ENCODE measurements around the gene PCSK7. TPM values are rescaled to one million over a fixed set of nuclear protein-coding genes. Genes with fewer than 3 reads are reported as not detected.
"Not testable (repeated sequence)": the region's sequence is repeated elsewhere in the genome, so short reads cannot be mapped to it uniquely, and the experiment has no call there.

PCSK7 gene
- total RNA-seq, 1 experiment from 2014 or later = 30.0 TPM

- ChIA-PET RAD21 (ENCODE audit: low non-redundant PET in 1 of 2, low total read pairs in 2 of 2, uncharacterized antibody in 2 of 2, unreplicated experiment in 2 of 2) (no interaction called here), CTCF (no interaction called here), POLR2A (no interaction called here)
- ATAC-seq (no peak), DNase-seq (ENCODE audit: low read depth, low spot score) (no peak)
- H3K9me3 ChIP-seq (ENCODE audit: control insufficient read depth in 1 of 2, insufficient read depth in 1 of 2, low read depth in 1 of 2, low read length in 2 of 2) = no peaks in the 10 kb centered on the region
- H3K4me1 ChIP-seq (ENCODE audit: control insufficient read depth in 1 of 2, insufficient read depth in 2 of 2, low read length in 2 of 2) = peaks cover 16 to 23% of the 10 kb centered on the region in 2 experiments
- BruUV-seq (replicated peaks) = no TSS peak
- H3K36me3 ChIP-seq (ENCODE audit: control insufficient read depth in 1 of 2, insufficient read depth in 2 of 2, low read length in 2 of 2) = peaks cover 0 to 3% of the 10 kb centered on the region in 2 experiments; a peak in 2 of 4 replicates
- H4K20me1 ChIP-seq (ENCODE audit: insufficient read depth) = no peaks in the 10 kb centered on the region
- H3K4me3 ChIP-seq (replicated peaks in 1 of 2; ENCODE audit: low read depth in 1 of 2, low read length in 2 of 2) = no peak overlapping the region
- no peak overlapping the region for H2AFZ ChIP-seq (ENCODE audit: low read depth, low read length, poor library complexity, severe bottlenecking)
- H3K79me2 ChIP-seq (ENCODE audit: insufficient read depth, low read length) = no peaks in the 10 kb centered on the region
- H3K27ac ChIP-seq (ENCODE audit: low read depth, low read length) = no peak overlapping the region
- no peaks in the 10 kb centered on the region for H3K9me2 ChIP-seq (ENCODE audit: insufficient read depth)
- H3K9ac ChIP-seq (ENCODE audit: low read length) = no peak overlapping the region
- H3K27me3 ChIP-seq (ENCODE audit: insufficient read depth, low read length) = no peaks in the 10 kb centered on the region
- H3K4me2 ChIP-seq (ENCODE audit: low read length) = no peak overlapping the region
- intact Hi-C loops (cut with micrococcal nuclease) = no loop called here
- TF ChIP-seq MAX (IDR thresholded peaks at IDR 0.05) = no peak
- no peak for TF ChIP-seq REST (IDR thresholded peaks at IDR 0.05; ENCODE audit: low read depth)
- no peak for TF ChIP-seq CBX3 (IDR thresholded peaks at IDR 0.05; ENCODE audit: low read depth)
Observed at GRCh38 chr11:117183724-117184349, 48.0 kb downstream of the PCSK7 start.

- H3K9me3 ChIP-seq (ENCODE audit: control insufficient read depth in 1 of 2, insufficient read depth in 1 of 2, low read depth in 1 of 2, low read length in 2 of 2); H3K9ac ChIP-seq (ENCODE audit: low read length); H3K27ac ChIP-seq (ENCODE audit: low read depth, low read length); H2AFZ ChIP-seq (ENCODE audit: low read depth, low read length, poor library complexity, severe bottlenecking); intact Hi-C loops (cut with micrococcal nuclease); RAD21 ChIA-PET (ENCODE audit: low non-redundant PET in 1 of 2, low total read pairs in 2 of 2, uncharacterized antibody in 2 of 2, unreplicated experiment in 2 of 2); DNase-seq (ENCODE audit: low read depth, low spot score); POLR2A ChIA-PET; H4K20me1 ChIP-seq (ENCODE audit: insufficient read depth); H3K4me3 ChIP-seq (replicated peaks in 1 of 2; ENCODE audit: low read depth in 1 of 2, low read length in 2 of 2); H3K27me3 ChIP-seq (ENCODE audit: insufficient read depth, low read length); H3K79me2 ChIP-seq (ENCODE audit: insufficient read depth, low read length); H3K4me2 ChIP-seq (ENCODE audit: low read length); ATAC-seq; H3K36me3 ChIP-seq (ENCODE audit: control insufficient read depth in 1 of 2, insufficient read depth in 2 of 2, low read length in 2 of 2); BruUV-seq (replicated peaks); H3K9me2 ChIP-seq (ENCODE audit: insufficient read depth): not testable (repeated sequence)
- CTCF ChIA-PET = interaction anchor here (2.9 kb wide), 1 partner anchor 39 kb away, joined by 6 read pairs; the partner anchor contains the start of gene PAFAH1B2
- peaks cover 16 to 26% of the 10 kb centered on the region in 2 experiments for H3K4me1 ChIP-seq (ENCODE audit: control insufficient read depth in 1 of 2, insufficient read depth in 2 of 2, low read length in 2 of 2)
Observed at GRCh38 chr11:117183178-117183577, 48.7 kb downstream of the PCSK7 start.
